HEK293T (cell line): Measurements from ENCODE around the gene CEP85L.

ENCODE experiments used
- CTCF ChIA-PET: fragments of 350-600 bp; formaldehyde crosslinking; extraction: SDS; loops from one replicate; lab custom pipeline; 2021; ENCODE audit warnings: antibody characterized with exemption, inconsistent platforms; lab: Yijun Ruan, JAX
- POLR2A ChIA-PET: fragments of 350-600 bp; formaldehyde crosslinking; extraction: SDS; loops from one replicate; lab custom pipeline; 2020; ENCODE audit warnings: antibody characterized with exemption, inconsistent platforms; lab: Yijun Ruan, JAX
- DNase-seq: peaks from one replicate; pipeline ENCODE4 v3.0.0; 2012; ENCODE audit warnings: mixed read lengths; ENCODE audit errors: extremely low spot score
- ARNT ChIP-seq: fragments of 450-650 bp; IDR thresholded peaks from 2 replicates; pipeline ENCODE4 v1.6.1; 2017; ENCODE audit warnings: mild to moderate bottlenecking
- BHLHE40 ChIP-seq: fragments of 450-650 bp; IDR thresholded peaks from 2 replicates; pipeline ENCODE4 v1.6.1; 2016; ENCODE audit warnings: mild to moderate bottlenecking, moderate library complexity, borderline replicate concordance
- CTBP1 ChIP-seq: fragments of 450-650 bp; IDR thresholded peaks from 2 replicates; pipeline ENCODE4 v1.6.1; 2016; ENCODE audit warnings: borderline replicate concordance
- ELF4 ChIP-seq: fragments of 450-650 bp; IDR thresholded peaks from 2 replicates; pipeline ENCODE4 v1.6.1; 2017; ENCODE audit warnings: antibody characterized with exemption
- FOXA1 ChIP-seq: fragments of 450-650 bp; IDR thresholded peaks from 2 replicates; pipeline ENCODE4 v1.6.1; 2016; ENCODE audit warnings: mild to moderate bottlenecking
- FOXK2 ChIP-seq: fragments of 450-650 bp; IDR thresholded peaks from 2 replicates; pipeline ENCODE4 v1.6.1; 2016; ENCODE audit warnings: mild to moderate bottlenecking
- FOXM1 ChIP-seq: fragments of 450-650 bp; IDR thresholded peaks from 2 replicates; pipeline ENCODE4 v1.6.1; 2017; ENCODE audit warnings: mild to moderate bottlenecking, borderline replicate concordance
- HDGF ChIP-seq: fragments of 450-650 bp; IDR thresholded peaks from 2 replicates; pipeline ENCODE4 v1.6.1; 2017; ENCODE audit warnings: antibody characterized with exemption, borderline replicate concordance
- L3MBTL2 ChIP-seq: fragments of 450-650 bp; conservative IDR thresholded peaks from 2 replicates; pipeline ENCODE4 v1.6.1; 2016; ENCODE audit warnings: mild to moderate bottlenecking
- LEF1 ChIP-seq: fragments of 450-650 bp; IDR thresholded peaks from 2 replicates; pipeline ENCODE4 v1.6.1; 2017; ENCODE audit warnings: mild to moderate bottlenecking, borderline replicate concordance
- NFRKB ChIP-seq: fragments of 450-650 bp; IDR thresholded peaks from 2 replicates; pipeline ENCODE4 v1.6.1; 2016; ENCODE audit warnings: mild to moderate bottlenecking, moderate library complexity
- PKNOX1 ChIP-seq: fragments of 450-650 bp; IDR thresholded peaks from 2 replicates; pipeline ENCODE4 v1.6.1; 2016
- SP1 ChIP-seq: fragments of 450-650 bp; IDR thresholded peaks from 2 replicates; pipeline ENCODE4 v1.6.1; 2017
- SUZ12 ChIP-seq: fragments of 450-650 bp; IDR thresholded peaks from 2 replicates; pipeline ENCODE4 v1.6.1; 2016; ENCODE audit warnings: mild to moderate bottlenecking
- TARDBP ChIP-seq: fragments of 450-650 bp; IDR thresholded peaks from 2 replicates; pipeline ENCODE4 v1.6.1; 2016
- ZNF384 ChIP-seq: fragments of 450-650 bp; IDR thresholded peaks from 2 replicates; pipeline ENCODE4 v1.6.1; 2016

CEP85L gene

GRCh38 chr6:118606858-118607257 lies 44.5 kb downstream of the CEP85L start:
- ChIA-PET POLR2A (no interaction called here), CTCF (interaction anchor here (0.7 to 1.1 kb wide), 2 partner anchors 31 to 47 kb away, joined by 6 to 11 read pairs; no protein-coding TSS in a partner anchor)
- no peak for DNase-seq
- TF ChIP-seq TARDBP (no peak), SUZ12 (no peak)

- TF ChIP-seq ZNF384 (no peak), LEF1 (no peak), SUZ12 (no peak), TARDBP (no peak), HDGF (no peak), L3MBTL2 (no peak), FOXM1 (no peak), PKNOX1 (no peak), SP1 (no peak), BHLHE40 (no peak), ELF4 (no peak), CTBP1 (no peak), NFRKB (no peak), FOXK2 (no peak), ARNT (no peak), FOXA1 (no peak)
- POLR2A ChIA-PET: no interaction called here
- no peak for DNase-seq
- CTCF ChIA-PET: interaction anchor here (0.7 to 1.1 kb wide), 2 partner anchors 31 to 48 kb away, joined by 6 to 11 read pairs; no protein-coding TSS in a partner anchor
Measured at GRCh38 chr6:118606268-118606667, 45.1 kb downstream of the CEP85L start.

- TF ChIP-seq FOXK2 (no peak), TARDBP (no peak), PKNOX1 (no peak), FOXM1 (no peak), L3MBTL2 (no peak), ELF4 (no peak), LEF1 (no peak), ZNF384 (no peak)
- DNase-seq: no peak
- ChIA-PET POLR2A (no interaction called here), CTCF (no interaction called here)
Measured at GRCh38 chr6:118603372-118603771, 48.0 kb downstream of the CEP85L start.

GRCh38 chr6:118602300-118602699 lies 49.1 kb downstream of the CEP85L start:
- TF ChIP-seq L3MBTL2 (no peak), ARNT (no peak)
- POLR2A ChIA-PET: interaction anchor here (0.6 kb wide), 1 partner anchor 320 kb away, joined by 3 read pairs; no protein-coding TSS in a partner anchor
- CTCF ChIA-PET: no interaction called here
- no peak for DNase-seq

- no peak for TF ChIP-seq CTBP1
- TF ChIP-seq BHLHE40: no peak
- TF ChIP-seq ELF4: no peak
- no peak for TF ChIP-seq HDGF
- TF ChIP-seq NFRKB: no peak
- no peak for TF ChIP-seq FOXK2
- no peak for TF ChIP-seq FOXM1
- no peak for TF ChIP-seq PKNOX1
- no peak for TF ChIP-seq SP1
- no peak for TF ChIP-seq SUZ12
- TF ChIP-seq ARNT: no peak
- DNase-seq: no peak
- ChIA-PET CTCF (interaction anchor here (1.2 kb wide), 1 partner anchor 18 kb away, joined by 5 read pairs; no protein-coding TSS in a partner anchor), POLR2A (interaction anchor here (0.7 kb wide), 1 partner anchor 520 kb away, joined by 3 read pairs; no protein-coding TSS in a partner anchor)
Measured at GRCh38 chr6:118598324-118598723, 53.1 kb downstream of the CEP85L start.

GRCh38 chr6:118597636-118598035 lies 53.8 kb downstream of the CEP85L start:
- TF ChIP-seq ARNT (no peak), BHLHE40 (no peak), ZNF384 (no peak), SP1 (no peak), NFRKB (no peak), CTBP1 (no peak), ELF4 (no peak), SUZ12 (no peak), FOXA1 (no peak), PKNOX1 (no peak), HDGF (no peak), L3MBTL2 (no peak), FOXM1 (no peak), TARDBP (no peak), LEF1 (no peak), FOXK2 (no peak)
- ChIA-PET POLR2A (interaction anchor here (0.7 kb wide), 1 partner anchor 520 kb away, joined by 3 read pairs; no protein-coding TSS in a partner anchor), CTCF (interaction anchor here (1.2 kb wide), 1 partner anchor 17 kb away, joined by 5 read pairs; no protein-coding TSS in a partner anchor)
- no peak for DNase-seq
